HCT116 (cell line): Measurements from ENCODE around the gene POLN. TPM values are rescaled to one million over a fixed set of nuclear protein-coding genes. Genes with fewer than 3 reads are reported as not detected.

Experiments used
- ATAC-seq: fragments of 200-7000 bp; cut with Tn5 transposase; 2 replicates; pipeline ENCODE4 v1.9.1; 2020; ENCODE audit warnings: mild to moderate bottlenecking, moderate library complexity
- BruUV-seq: library from RNA; stranded (reverse); fragments of 400-500 nt; replicated peaks from 2 replicates; lab custom pipeline; 2021; lab: Mats Ljungman, UMichigan
- CTCF ChIA-PET: fragments of 300-600 bp; sonication (Branson Sonifier 250); formaldehyde crosslinking; loops from one replicate; lab custom pipeline; 2021; ENCODE audit warnings: antibody characterized with exemption; lab: Charles Lee
- POLR2A ChIA-PET: fragments of 300-600, 350-600 bp; sonication (Branson Sonifier 250); formaldehyde crosslinking; loops from one replicate; lab custom pipeline; 2021; ENCODE audit warnings: antibody characterized with exemption; lab: Charles Lee
- RAD21 ChIA-PET, 2 experiments: fragments of 300-600 bp; sonication (Branson Sonifier 250); formaldehyde crosslinking; loops; one replicate each; lab custom pipeline; 2023; ENCODE audit warnings: low total read pairs in 2 of 2; ENCODE audit not compliant: uncharacterized antibody in 2 of 2, unreplicated experiment in 2 of 2, low non-redundant PET in 1 of 2; lab: Charles Lee
- DNase-seq: peaks from one replicate; pipeline ENCODE4 v3.0.0-alpha.2; 2010; ENCODE audit warnings: low read depth, low spot score
- H2AFZ ChIP-seq: fragments of 200-600 bp; shearing (Covaris generic), sonication (generic); 2 replicates; pipeline ENCODE4 v1.6.1; 2017; ENCODE audit warnings: low read depth, mixed run types, mixed read lengths, antibody characterized with exemption, low read length; ENCODE audit not compliant: poor library complexity, severe bottlenecking
- H3K27ac ChIP-seq: 2 replicates; pipeline ENCODE4 v1.5.1; 2012; ENCODE audit warnings: low read depth, low read length
- H3K27me3 ChIP-seq: fragments of 200-600 bp; sonication (generic); 2 replicates; pipeline ENCODE4 v1.6.1; 2016; ENCODE audit warnings: mixed run types, low read length, mixed read lengths; ENCODE audit not compliant: insufficient read depth
- H3K36me3 ChIP-seq, 2 experiments: fragments of 200-500 bp in 1 of 2; fragments of 200-600 bp in 1 of 2; sonication (Bioruptor generic) in 1 of 2; sonication (generic) in 1 of 2; 2 replicates each; pipeline versions ENCODE4 v1.5.1 to v1.6.1; 2014 to 2016; ENCODE audit warnings: low read length in 2 of 2, inconsistent platforms in 1 of 2, mixed read lengths in 1 of 2, mixed run types in 1 of 2; ENCODE audit not compliant: insufficient read depth in 2 of 2, control insufficient read depth in 1 of 2
- H3K4me1 ChIP-seq, 2 experiments: fragments of 200-600 bp in 1 of 2; sonication (generic) in 1 of 2; 2 replicates each; pipeline versions ENCODE4 v1.5.1 to v1.6.1; 2012 to 2017; ENCODE audit warnings: low read length in 2 of 2, inconsistent platforms in 1 of 2, mild to moderate bottlenecking in 1 of 2, mixed read lengths in 1 of 2, mixed run types in 1 of 2, moderate library complexity in 1 of 2; ENCODE audit not compliant: insufficient read depth in 2 of 2, control insufficient read depth in 1 of 2
- H3K4me2 ChIP-seq: fragments of 200-600 bp; sonication (generic); 2 replicates; pipeline ENCODE4 v1.6.1; 2017; ENCODE audit warnings: mixed run types, low read length, mixed read lengths
- H3K4me3 ChIP-seq, 2 experiments: fragments of 200-600 bp in 1 of 2; sonication (generic) in 1 of 2; replicated peaks in 1 of 2; 2 replicates each; pipeline ENCODE4 v1.5.1; 2011 to 2016; ENCODE audit warnings: low read length in 2 of 2, control low read depth in 1 of 2, low read depth in 1 of 2, mild to moderate bottlenecking in 1 of 2, mixed read lengths in 1 of 2, mixed run types in 1 of 2
- H3K79me2 ChIP-seq: fragments of 200-600 bp; sonication (generic); 2 replicates; pipeline ENCODE4 v1.6.1; 2017; ENCODE audit warnings: mild to moderate bottlenecking, mixed run types, low read length, moderate library complexity, mixed read lengths; ENCODE audit not compliant: insufficient read depth
- H3K9ac ChIP-seq: fragments of 200-600 bp; sonication (generic); 2 replicates; pipeline ENCODE4 v1.6.1; 2016; ENCODE audit warnings: low read length, mixed read lengths
- H3K9me2 ChIP-seq: fragments of 200-600 bp; sonication (generic), shearing (Covaris generic); 2 replicates; pipeline ENCODE4 v1.6.1; 2017; ENCODE audit warnings: mixed run types, mild to moderate bottlenecking, moderate library complexity; ENCODE audit not compliant: insufficient read depth
- H3K9me3 ChIP-seq, 2 experiments: fragments of 200-500 bp in 1 of 2; fragments of 200-600 bp in 1 of 2; sonication (Bioruptor generic) in 1 of 2; sonication (generic) in 1 of 2; 2 replicates each; pipeline ENCODE4 v1.6.1; 2014 to 2017; ENCODE audit warnings: low read length in 2 of 2, mixed read lengths in 2 of 2, inconsistent platforms in 1 of 2, low read depth in 1 of 2, mild to moderate bottlenecking in 1 of 2, mixed run types in 1 of 2, moderate library complexity in 1 of 2; ENCODE audit not compliant: control insufficient read depth in 1 of 2, insufficient read depth in 1 of 2
- H4K20me1 ChIP-seq: fragments of 200-600 bp; sonication (generic), shearing (Covaris generic); 2 replicates; pipeline ENCODE4 v1.6.1; 2017; ENCODE audit warnings: mixed run types, mild to moderate bottlenecking, moderate library complexity; ENCODE audit not compliant: insufficient read depth
- CBX3 ChIP-seq: IDR thresholded peaks from 2 replicates; pipeline ENCODE4 v1.6.1; 2012; ENCODE audit warnings: low read depth
- JUND ChIP-seq: IDR thresholded peaks from 2 replicates; pipeline ENCODE4 v1.6.1; 2012
- SRF ChIP-seq: IDR thresholded peaks from 2 replicates; pipeline ENCODE4 v1.6.1; 2012; ENCODE audit warnings: low read depth
- intact Hi-C: fragments of 100-400 bp; cut with micrococcal nuclease; formaldehyde crosslinking; loops from 2 replicates; pipeline ENCODE4 v1.10.0; 2022
- total RNA-seq: library from RNA; stranded (reverse); gene quantifications from one replicate; pipeline ENCODE4 v1.2.1, GENCODE V29; 2021; ENCODE audit not compliant: unreplicated experiment
- TF ChIP-seq, protein P1 (sequence below), 3 experiments: fragments of 200-600 bp in 1 of 3; sonication (generic) in 1 of 3; IDR thresholded peaks in 2 of 3; conservative IDR thresholded peaks in 1 of 3; 2 replicates each; pipeline ENCODE4 v1.5.1; 2012 to 2017; ENCODE audit warnings: low read depth in 2 of 3, low read length in 2 of 3, antibody characterized with exemption in 1 of 3, borderline replicate concordance in 1 of 3, control low read depth in 1 of 3, mild to moderate bottlenecking in 1 of 3, mixed read lengths in 1 of 3, mixed run types in 1 of 3, moderate library complexity in 1 of 3; ENCODE audit not compliant: insufficient read depth in 1 of 3

The POLN gene
- total RNA-seq, 1 experiment from 2014 or later: 3.1 TPM

DNA sequence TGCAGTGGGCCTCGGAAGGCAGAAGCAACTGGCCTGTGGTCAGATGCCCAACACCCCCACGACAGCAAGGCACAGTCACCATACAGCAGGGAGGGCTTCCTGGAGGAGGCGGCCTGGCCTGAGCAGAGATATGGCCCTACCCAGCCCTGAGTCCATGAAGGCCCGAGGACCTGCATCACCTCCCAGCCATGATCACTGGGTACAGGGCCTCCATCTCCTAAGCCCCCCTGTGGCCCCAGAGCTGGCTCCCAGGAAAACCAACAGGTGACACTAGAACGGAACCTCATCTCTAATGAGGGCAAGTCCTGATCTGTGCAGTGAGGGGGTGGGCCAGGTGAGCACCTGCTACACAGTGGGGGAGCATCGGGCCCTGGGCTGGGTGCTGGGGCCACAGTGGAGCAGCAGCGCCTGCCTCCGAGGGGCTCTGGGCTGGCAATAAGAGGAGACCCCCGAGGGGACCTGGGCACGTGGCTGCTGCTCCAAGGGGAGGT, 46.2 kb upstream of the POLN start:
- no TSS peak for BruUV-seq
- ChIA-PET RAD21 (no interaction called here), POLR2A (no interaction called here), CTCF (no interaction called here)
- Histone ChIP-seq H3K79me2 (no peaks in the 10 kb centered on the region), H3K9ac (no peak overlapping the region), H3K4me2 (no peak overlapping the region), H3K27me3 (no peaks in the 10 kb centered on the region), H2AFZ (no peak overlapping the region), H3K27ac (no peak overlapping the region), H4K20me1 (no peaks in the 10 kb centered on the region), H3K36me3 (no peaks in the 10 kb centered on the region), H3K9me2 (no peaks in the 10 kb centered on the region), H3K9me3 (no peaks in the 10 kb centered on the region), H3K4me1 (peaks cover 0 to 9% of the 10 kb centered on the region in 2 experiments; a peak in 2 of 4 replicates), H3K4me3 (no peak overlapping the region)
- intact Hi-C loops: no loop called here
- TF ChIP-seq JUND (no peak), CBX3 (no peak)
- DNase-seq (no peak), ATAC-seq (no peak)

DNA sequence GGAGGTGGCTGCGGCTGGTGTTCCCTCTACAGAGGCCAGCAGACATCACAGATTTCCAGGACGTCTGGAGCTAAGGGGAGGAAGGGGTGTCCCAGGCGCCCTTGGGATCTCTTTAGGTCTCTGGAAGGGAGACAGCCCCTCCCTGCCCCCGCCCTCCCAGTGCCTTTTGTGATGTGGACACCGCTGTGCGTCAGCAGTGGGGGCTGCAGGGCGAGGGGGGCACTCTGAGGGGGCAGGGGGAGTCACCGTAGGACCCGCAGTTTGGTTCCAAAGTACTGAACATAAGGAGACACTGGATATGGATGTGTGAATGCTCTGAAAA, 45.6 kb upstream of the POLN start:
- CTCF ChIA-PET: no interaction called here

More for the DNA sequence above, 45.6 kb upstream of the POLN start:
- Histone ChIP-seq H3K4me2 (no peak overlapping the region), H3K4me3 (no peak overlapping the region), H3K4me1 (peaks cover 0 to 9% of the 10 kb centered on the region in 2 experiments; a peak in 2 of 4 replicates), H3K36me3 (no peaks in the 10 kb centered on the region), H2AFZ (no peak overlapping the region), H3K9ac (no peak overlapping the region), H3K79me2 (no peaks in the 10 kb centered on the region), H3K27ac (no peak overlapping the region), H3K9me2 (no peaks in the 10 kb centered on the region), H3K9me3 (no peaks in the 10 kb centered on the region), H4K20me1 (no peaks in the 10 kb centered on the region), H3K27me3 (no peaks in the 10 kb centered on the region)
- ATAC-seq (no peak), DNase-seq (no peak)
- TF ChIP-seq SRF (no peak), CBX3 (no peak)
- TF ChIP-seq, protein P1, sequence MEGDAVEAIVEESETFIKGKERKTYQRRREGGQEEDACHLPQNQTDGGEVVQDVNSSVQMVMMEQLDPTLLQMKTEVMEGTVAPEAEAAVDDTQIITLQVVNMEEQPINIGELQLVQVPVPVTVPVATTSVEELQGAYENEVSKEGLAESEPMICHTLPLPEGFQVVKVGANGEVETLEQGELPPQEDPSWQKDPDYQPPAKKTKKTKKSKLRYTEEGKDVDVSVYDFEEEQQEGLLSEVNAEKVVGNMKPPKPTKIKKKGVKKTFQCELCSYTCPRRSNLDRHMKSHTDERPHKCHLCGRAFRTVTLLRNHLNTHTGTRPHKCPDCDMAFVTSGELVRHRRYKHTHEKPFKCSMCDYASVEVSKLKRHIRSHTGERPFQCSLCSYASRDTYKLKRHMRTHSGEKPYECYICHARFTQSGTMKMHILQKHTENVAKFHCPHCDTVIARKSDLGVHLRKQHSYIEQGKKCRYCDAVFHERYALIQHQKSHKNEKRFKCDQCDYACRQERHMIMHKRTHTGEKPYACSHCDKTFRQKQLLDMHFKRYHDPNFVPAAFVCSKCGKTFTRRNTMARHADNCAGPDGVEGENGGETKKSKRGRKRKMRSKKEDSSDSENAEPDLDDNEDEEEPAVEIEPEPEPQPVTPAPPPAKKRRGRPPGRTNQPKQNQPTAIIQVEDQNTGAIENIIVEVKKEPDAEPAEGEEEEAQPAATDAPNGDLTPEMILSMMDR (IDR thresholded peaks at IDR 0.05 in 2 of 3, conservative IDR thresholded peaks at IDR 0.05 in 1 of 3; ENCODE audit: borderline replicate concordance in 1 of 3, insufficient read depth in 1 of 3, low read depth in 2 of 3, low read length in 2 of 3): no peak
- ChIA-PET POLR2A (no interaction called here), RAD21 (no interaction called here)
- intact Hi-C loops: no loop called here
- BruUV-seq: no TSS peak
